ENCODE results near the gene SYTL2.

The SYTL2 gene

DNA sequence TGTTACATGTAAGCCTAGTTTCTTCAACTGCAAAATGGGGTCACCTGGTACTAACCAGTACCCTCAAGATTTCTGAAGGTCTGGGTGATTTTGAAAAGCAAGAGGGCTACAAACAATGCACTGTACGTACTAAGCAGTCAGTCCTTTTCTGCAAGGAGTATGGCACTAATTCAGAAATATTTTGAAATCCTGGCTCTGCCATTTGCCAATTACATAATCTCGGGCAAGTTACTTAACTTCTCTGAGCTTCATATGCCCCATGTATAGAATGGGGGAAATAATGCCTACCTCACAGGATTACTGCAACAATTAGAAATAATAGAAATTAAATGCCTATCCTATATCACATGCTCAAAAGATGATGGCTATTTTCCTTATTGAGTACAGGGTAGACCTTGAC, 64.3 kb downstream of the SYTL2 start:
- TF ChIP-seq EGR1 (IDR thresholded peaks at IDR 0.05) (no peak), CREB1 (IDR thresholded peaks at IDR 0.05; ENCODE audit: low read depth) (no peak), ZBTB7A (IDR thresholded peaks at IDR 0.05; ENCODE audit: low read depth) (no peak), TAF1 (IDR thresholded peaks at IDR 0.05; ENCODE audit: low read depth) (no peak)

DNA sequence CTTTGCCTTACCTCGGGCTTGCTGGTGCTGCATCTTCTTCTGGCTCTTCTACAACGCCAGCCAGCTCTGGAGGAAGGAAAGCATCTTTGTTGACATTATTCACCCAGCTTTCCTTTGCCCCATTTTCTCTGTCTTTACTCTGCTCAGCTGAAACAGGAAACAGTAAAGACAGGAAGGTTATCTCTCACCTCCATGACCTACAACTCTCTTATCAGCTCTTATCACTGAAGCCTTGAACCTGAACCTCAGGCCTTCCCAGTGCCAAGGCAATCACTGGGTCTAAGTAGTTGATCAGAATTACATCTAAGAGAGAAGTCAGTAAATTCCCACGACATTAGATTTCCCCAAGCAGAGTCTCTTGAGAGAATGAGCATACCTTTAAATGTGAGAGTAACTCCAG, 65.3 kb downstream of the SYTL2 start:
- no peak for TF ChIP-seq TCF12 (IDR thresholded peaks at IDR 0.05; ENCODE audit: low read depth)
- no peak for TF ChIP-seq YY1 (IDR thresholded peaks at IDR 0.05; ENCODE audit: low read depth)
- TF ChIP-seq CEBPB (IDR thresholded peaks at IDR 0.05): no peak
- TF ChIP-seq EP300 (IDR thresholded peaks at IDR 0.05; ENCODE audit: borderline replicate concordance): no peak
- TF ChIP-seq, protein P1, sequence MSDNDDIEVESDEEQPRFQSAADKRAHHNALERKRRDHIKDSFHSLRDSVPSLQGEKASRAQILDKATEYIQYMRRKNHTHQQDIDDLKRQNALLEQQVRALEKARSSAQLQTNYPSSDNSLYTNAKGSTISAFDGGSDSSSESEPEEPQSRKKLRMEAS (IDR thresholded peaks at IDR 0.05): no peak
- no peak for TF ChIP-seq CREB1 (IDR thresholded peaks at IDR 0.05; ENCODE audit: low read depth)
- no peak for TF ChIP-seq ZBTB7A (IDR thresholded peaks at IDR 0.05; ENCODE audit: low read depth)
- no peak for TF ChIP-seq NFIC (IDR thresholded peaks at IDR 0.05)
- TF ChIP-seq, protein P2, sequence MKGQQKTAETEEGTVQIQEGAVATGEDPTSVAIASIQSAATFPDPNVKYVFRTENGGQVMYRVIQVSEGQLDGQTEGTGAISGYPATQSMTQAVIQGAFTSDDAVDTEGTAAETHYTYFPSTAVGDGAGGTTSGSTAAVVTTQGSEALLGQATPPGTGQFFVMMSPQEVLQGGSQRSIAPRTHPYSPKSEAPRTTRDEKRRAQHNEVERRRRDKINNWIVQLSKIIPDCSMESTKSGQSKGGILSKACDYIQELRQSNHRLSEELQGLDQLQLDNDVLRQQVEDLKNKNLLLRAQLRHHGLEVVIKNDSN (IDR thresholded peaks at IDR 0.05): no peak
- TF ChIP-seq FOXM1 (IDR thresholded peaks at IDR 0.05; ENCODE audit: borderline replicate concordance, low read depth): no peak
- TF ChIP-seq EGR1 (IDR thresholded peaks at IDR 0.05): no peak
- TF ChIP-seq TEAD4 (IDR thresholded peaks at IDR 0.05): no peak
- TF ChIP-seq, protein P3, sequence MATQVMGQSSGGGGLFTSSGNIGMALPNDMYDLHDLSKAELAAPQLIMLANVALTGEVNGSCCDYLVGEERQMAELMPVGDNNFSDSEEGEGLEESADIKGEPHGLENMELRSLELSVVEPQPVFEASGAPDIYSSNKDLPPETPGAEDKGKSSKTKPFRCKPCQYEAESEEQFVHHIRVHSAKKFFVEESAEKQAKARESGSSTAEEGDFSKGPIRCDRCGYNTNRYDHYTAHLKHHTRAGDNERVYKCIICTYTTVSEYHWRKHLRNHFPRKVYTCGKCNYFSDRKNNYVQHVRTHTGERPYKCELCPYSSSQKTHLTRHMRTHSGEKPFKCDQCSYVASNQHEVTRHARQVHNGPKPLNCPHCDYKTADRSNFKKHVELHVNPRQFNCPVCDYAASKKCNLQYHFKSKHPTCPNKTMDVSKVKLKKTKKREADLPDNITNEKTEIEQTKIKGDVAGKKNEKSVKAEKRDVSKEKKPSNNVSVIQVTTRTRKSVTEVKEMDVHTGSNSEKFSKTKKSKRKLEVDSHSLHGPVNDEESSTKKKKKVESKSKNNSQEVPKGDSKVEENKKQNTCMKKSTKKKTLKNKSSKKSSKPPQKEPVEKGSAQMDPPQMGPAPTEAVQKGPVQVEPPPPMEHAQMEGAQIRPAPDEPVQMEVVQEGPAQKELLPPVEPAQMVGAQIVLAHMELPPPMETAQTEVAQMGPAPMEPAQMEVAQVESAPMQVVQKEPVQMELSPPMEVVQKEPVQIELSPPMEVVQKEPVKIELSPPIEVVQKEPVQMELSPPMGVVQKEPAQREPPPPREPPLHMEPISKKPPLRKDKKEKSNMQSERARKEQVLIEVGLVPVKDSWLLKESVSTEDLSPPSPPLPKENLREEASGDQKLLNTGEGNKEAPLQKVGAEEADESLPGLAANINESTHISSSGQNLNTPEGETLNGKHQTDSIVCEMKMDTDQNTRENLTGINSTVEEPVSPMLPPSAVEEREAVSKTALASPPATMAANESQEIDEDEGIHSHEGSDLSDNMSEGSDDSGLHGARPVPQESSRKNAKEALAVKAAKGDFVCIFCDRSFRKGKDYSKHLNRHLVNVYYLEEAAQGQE (IDR thresholded peaks at IDR 0.05; ENCODE audit: low read depth): no peak
- TF ChIP-seq RAD21 (IDR thresholded peaks at IDR 0.05; ENCODE audit: low read depth): no peak
- no peak for TF ChIP-seq TAF1 (IDR thresholded peaks at IDR 0.05; ENCODE audit: low read depth)

DNA sequence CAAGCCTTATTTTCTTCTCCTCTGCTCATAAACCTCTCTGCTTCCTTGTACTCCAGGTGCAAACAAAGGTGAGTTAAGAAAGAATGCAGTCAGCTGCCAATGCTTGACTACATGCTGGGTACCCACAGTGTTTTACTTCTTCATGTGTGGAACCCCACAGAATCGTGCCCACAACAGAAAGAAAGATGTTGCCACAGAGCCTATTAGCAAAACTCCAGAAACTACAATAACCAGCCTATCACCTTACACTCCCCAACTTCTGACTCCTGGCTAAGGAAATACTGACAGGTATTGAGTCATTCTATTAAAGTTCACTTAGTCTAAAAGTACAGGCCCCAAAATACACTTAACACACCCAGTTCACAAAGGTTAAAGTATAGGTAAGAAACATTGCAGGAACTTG, 68.1 kb downstream of the SYTL2 start:
- TF ChIP-seq, protein P3 (IDR thresholded peaks at IDR 0.05; ENCODE audit: low read depth): no peak
- TF ChIP-seq CREB1 (IDR thresholded peaks at IDR 0.05; ENCODE audit: low read depth) (no peak), CEBPB (IDR thresholded peaks at IDR 0.05) (no peak), TCF12 (IDR thresholded peaks at IDR 0.05; ENCODE audit: low read depth) (no peak), EGR1 (IDR thresholded peaks at IDR 0.05) (no peak), TAF1 (IDR thresholded peaks at IDR 0.05; ENCODE audit: low read depth) (no peak), NFIC (IDR thresholded peaks at IDR 0.05) (no peak), ZBTB7A (IDR thresholded peaks at IDR 0.05; ENCODE audit: low read depth) (no peak), TEAD4 (IDR thresholded peaks at IDR 0.05) (no peak), RAD21 (IDR thresholded peaks at IDR 0.05; ENCODE audit: low read depth) (no peak), EP300 (IDR thresholded peaks at IDR 0.05; ENCODE audit: borderline replicate concordance) (no peak), YY1 (IDR thresholded peaks at IDR 0.05; ENCODE audit: low read depth) (no peak), FOXM1 (IDR thresholded peaks at IDR 0.05; ENCODE audit: borderline replicate concordance, low read depth) (no peak)
- TF ChIP-seq, protein P1 (IDR thresholded peaks at IDR 0.05): no peak
- TF ChIP-seq, protein P2 (IDR thresholded peaks at IDR 0.05): no peak

DNA sequence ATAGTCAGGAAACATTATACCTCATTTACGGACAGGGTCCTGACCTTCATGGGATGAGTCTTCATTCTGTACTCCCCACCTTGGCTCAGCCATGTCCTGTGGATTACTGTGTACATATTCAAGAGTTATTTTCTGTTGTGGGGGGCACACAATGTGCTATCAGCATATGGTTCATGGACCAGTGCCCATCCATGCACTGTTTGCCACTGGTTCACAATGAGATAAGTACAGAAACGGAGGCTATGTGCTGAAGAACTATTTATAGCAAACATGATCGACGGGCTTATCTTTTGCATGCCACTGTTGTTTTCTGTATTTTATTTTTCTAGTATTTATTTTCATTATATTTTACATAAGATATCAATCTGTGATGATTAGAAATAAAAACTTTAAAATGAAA, 68.6 kb downstream of the SYTL2 start:
- TF ChIP-seq FOXM1 (IDR thresholded peaks at IDR 0.05; ENCODE audit: borderline replicate concordance, low read depth) (no peak), EP300 (IDR thresholded peaks at IDR 0.05; ENCODE audit: borderline replicate concordance) (no peak)

DNA sequence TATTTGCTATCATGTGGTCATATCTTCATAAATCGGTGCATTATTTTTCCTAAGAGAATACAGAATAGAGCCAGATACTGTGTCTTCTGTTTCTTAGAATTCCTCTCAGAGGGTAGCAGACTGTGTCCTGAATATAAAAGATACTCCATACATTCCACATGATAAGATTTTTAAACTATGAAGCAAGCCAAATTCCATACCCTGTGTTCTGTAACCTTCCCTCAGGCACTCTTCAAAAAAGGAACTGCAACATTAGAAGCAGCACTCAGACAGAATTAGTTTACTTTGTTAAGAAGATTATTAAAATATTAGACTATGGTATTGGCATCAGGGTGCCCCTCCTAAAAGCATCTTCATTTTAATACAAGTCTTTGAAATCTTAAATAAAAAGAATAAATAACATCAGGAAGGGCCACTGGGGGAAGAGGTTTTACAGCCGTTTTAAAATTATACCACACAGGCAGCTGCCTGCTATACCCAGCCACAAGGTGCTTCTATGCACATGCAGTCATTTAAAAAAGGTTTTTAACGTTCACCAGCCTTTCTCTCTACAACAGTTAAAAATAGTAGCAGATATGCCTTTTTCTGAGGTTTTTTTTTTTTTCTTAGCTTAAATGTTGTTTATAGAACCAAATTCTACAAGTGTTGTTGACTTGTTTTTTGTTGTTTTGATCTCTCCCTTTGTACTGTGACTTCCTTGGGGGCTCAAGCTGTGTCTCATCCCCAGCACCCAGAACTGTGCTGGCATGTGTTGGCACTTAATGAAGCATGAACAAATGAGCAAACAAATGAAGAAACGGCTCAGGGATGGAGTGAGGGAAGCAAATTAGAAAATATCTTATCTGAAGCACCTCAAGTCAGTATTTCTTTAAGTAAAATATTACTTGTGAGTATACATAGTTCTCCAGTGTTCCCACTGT, 70.2 kb downstream of the SYTL2 start:
- TF ChIP-seq NFIC (IDR thresholded peaks at IDR 0.05) (no peak), EP300 (IDR thresholded peaks at IDR 0.05; ENCODE audit: borderline replicate concordance) (no peak), FOXM1 (IDR thresholded peaks at IDR 0.05; ENCODE audit: borderline replicate concordance, low read depth) (no peak)
- TF ChIP-seq, protein P1 (IDR thresholded peaks at IDR 0.05): no peak

DNA sequence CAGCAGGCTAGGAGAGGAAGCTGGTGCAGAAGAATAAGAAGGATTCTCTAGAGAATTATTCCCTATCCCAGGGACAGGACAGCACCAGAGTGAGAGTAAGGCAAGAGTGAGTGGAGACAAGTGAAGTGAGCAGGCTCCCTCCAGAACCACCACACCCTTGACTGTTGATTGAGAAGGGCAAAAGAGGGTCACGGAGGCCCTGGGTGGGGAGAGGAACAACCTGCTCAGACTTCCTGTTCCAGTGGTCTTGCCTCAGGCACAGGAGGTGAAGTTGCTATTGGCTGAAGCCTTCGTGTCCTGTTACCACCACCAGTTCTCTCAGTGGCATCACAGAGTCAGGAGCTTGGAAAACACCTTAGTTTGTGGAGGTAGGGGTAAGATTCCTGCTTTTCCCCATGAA, 73.2 kb downstream of the SYTL2 start:
- TF ChIP-seq, protein P1 (IDR thresholded peaks at IDR 0.05): no peak
- TF ChIP-seq TAF1 (IDR thresholded peaks at IDR 0.05; ENCODE audit: low read depth): no peak
- no peak for TF ChIP-seq EP300 (IDR thresholded peaks at IDR 0.05; ENCODE audit: borderline replicate concordance)
- TF ChIP-seq, protein P2 (IDR thresholded peaks at IDR 0.05): no peak
- TF ChIP-seq EGR1 (IDR thresholded peaks at IDR 0.05): no peak
- TF ChIP-seq RAD21 (IDR thresholded peaks at IDR 0.05; ENCODE audit: low read depth): no peak
- no peak for TF ChIP-seq CREB1 (IDR thresholded peaks at IDR 0.05; ENCODE audit: low read depth)
- no peak for TF ChIP-seq FOXM1 (IDR thresholded peaks at IDR 0.05; ENCODE audit: borderline replicate concordance, low read depth)
- TF ChIP-seq NFIC (IDR thresholded peaks at IDR 0.05): no peak
- TF ChIP-seq TEAD4 (IDR thresholded peaks at IDR 0.05): no peak
- TF ChIP-seq CEBPB (IDR thresholded peaks at IDR 0.05): no peak
- TF ChIP-seq TCF12 (IDR thresholded peaks at IDR 0.05; ENCODE audit: low read depth): no peak
- TF ChIP-seq YY1 (IDR thresholded peaks at IDR 0.05; ENCODE audit: low read depth): no peak
- TF ChIP-seq, protein P3 (IDR thresholded peaks at IDR 0.05; ENCODE audit: low read depth): no peak
- no peak for TF ChIP-seq ZBTB7A (IDR thresholded peaks at IDR 0.05; ENCODE audit: low read depth)
